Thoracic aorta (tissue), 2 donors: ENCODE results near the gene CRYBG1. TPM values are rescaled to one million over a fixed set of nuclear protein-coding genes. Genes with fewer than 3 reads are reported as not detected.

Experiments used
- ATAC-seq: fragments of 150-250 bp; one replicate; pipeline ENCODE4 v1.8.0; 2017; ENCODE audit warnings: low read depth; ENCODE audit not compliant: insufficient number of reproducible peaks, low FRiP score
- DNase-seq: peaks from one replicate; pipeline ENCODE4 v3.0.0-alpha.2; 2020; ENCODE audit warnings: low spot score
- H3K27ac ChIP-seq, 2 donors: fragments of 200-600 bp; sonication (generic); 1 replicate in 1 of 2; 2 replicates in 1 of 2; pipeline ENCODE4 v1.5.1; 2016; ENCODE audit warnings: mild to moderate bottlenecking in 2 of 2, moderate library complexity in 2 of 2
- H3K27me3 ChIP-seq: fragments of 200-600 bp; sonication (generic); replicated peaks from 2 replicates; pipeline ENCODE4 v1.6.0; 2016; ENCODE audit warnings: mild to moderate bottlenecking; ENCODE audit not compliant: insufficient read depth
- H3K36me3 ChIP-seq: fragments of 200-600 bp; sonication (generic); one replicate; pipeline ENCODE4 v1.5.1; 2016
- H3K4me1 ChIP-seq, 2 donors: fragments of 200-600 bp; sonication (generic); 1 replicate in 1 of 2; 2 replicates in 1 of 2; pipeline versions ENCODE4 v1.5.1 to v1.6.0; 2016; ENCODE audit warnings: low read depth in 2 of 2, mild to moderate bottlenecking in 1 of 2; ENCODE audit not compliant: control insufficient read depth in 1 of 2
- H3K4me3 ChIP-seq: fragments of 200-600 bp; sonication (generic); 2 replicates; pipeline ENCODE4 v1.5.1; 2016; ENCODE audit warnings: mild to moderate bottlenecking
- H3K9me3 ChIP-seq: fragments of 200-600 bp; sonication (generic); 2 replicates; pipeline ENCODE4 v1.5.1; 2016
- CTCF ChIP-seq: fragments of 200-600 bp; sonication (generic); IDR thresholded peaks from one replicate; pipeline ENCODE4 v1.5.1; 2019; ENCODE audit warnings: antibody characterized with exemption
- total RNA-seq, 2 donors: library from RNA; depleted of rRNA; stranded (reverse); fragments of >200 nt; gene quantifications; one replicate each; pipeline versions ENCODE4 v1.1.0 to v1.2.3, GENCODE V29; 2016

Gene CRYBG1
- total RNA-seq, 2 donors from 2014 or later = 3.2 to 7.2 TPM

- Histone ChIP-seq H3K36me3 (no peaks in the 10 kb centered on the region), H3K27ac (no peak overlapping the region), H3K4me3 (no peak overlapping the region), H3K9me3 (no peaks in the 10 kb centered on the region), H3K27me3 (no peaks in the 10 kb centered on the region), H3K4me1 (no peaks in the 10 kb centered on the region)
- no peak for TF ChIP-seq CTCF
- DNase-seq (no peak), ATAC-seq (no peak)
Measured at GRCh38 chr6:106477146-106477545, 116.6 kb downstream of the CRYBG1 start.

DNA sequence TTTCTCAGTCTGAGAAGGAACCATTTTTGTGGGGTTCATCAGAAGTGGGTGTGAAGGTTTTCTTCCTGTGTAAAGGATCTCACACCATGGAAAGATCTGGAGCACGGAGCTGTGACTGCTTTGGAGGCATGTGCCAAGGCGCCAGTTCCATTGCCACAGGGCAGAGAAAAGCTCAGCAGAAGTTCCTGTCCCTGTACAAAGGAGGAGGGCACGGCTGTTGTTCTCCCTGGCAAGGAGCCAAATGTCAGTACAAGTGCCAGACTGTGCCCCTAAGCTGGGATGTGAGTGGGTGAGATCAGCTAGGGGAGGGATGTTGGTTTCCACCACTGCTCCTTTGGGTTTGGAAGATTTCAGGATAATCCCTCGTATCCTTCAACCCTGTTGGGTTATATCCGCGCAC is 117.3 kb downstream of the CRYBG1 start:
- DNase-seq (no peak), ATAC-seq (no peak)
- Histone ChIP-seq H3K4me1 (no peaks in the 10 kb centered on the region), H3K27me3 (no peaks in the 10 kb centered on the region), H3K27ac (no peak overlapping the region), H3K36me3 (no peaks in the 10 kb centered on the region), H3K9me3 (no peaks in the 10 kb centered on the region), H3K4me3 (no peak overlapping the region)
- TF ChIP-seq CTCF = no peak

- no peak for DNase-seq
- no peaks in the 10 kb centered on the region for H3K4me1 ChIP-seq
- no peak for ATAC-seq
Measured at GRCh38 chr6:106486236-106486635, 125.7 kb downstream of the CRYBG1 start.

GRCh38 chr6:106488494-106489370 is 128.2 kb downstream of the CRYBG1 start:
- TF ChIP-seq CTCF = no peak
- Histone ChIP-seq H3K36me3 (no peaks in the 10 kb centered on the region), H3K27me3 (no peaks in the 10 kb centered on the region), H3K27ac (no peak overlapping the region), H3K4me1 (no peaks in the 10 kb centered on the region), H3K9me3 (no peaks in the 10 kb centered on the region), H3K4me3 (no peak overlapping the region)
- no peak for DNase-seq
- ATAC-seq = no peak

More at GRCh38 chr6:106486236-106486635, 125.7 kb downstream of the CRYBG1 start:
- H3K27me3 ChIP-seq = no peaks in the 10 kb centered on the region
- no peak for TF ChIP-seq CTCF
- H3K36me3 ChIP-seq = no peaks in the 10 kb centered on the region
- H3K27ac ChIP-seq = no peak overlapping the region
- no peak overlapping the region for H3K4me3 ChIP-seq
- H3K9me3 ChIP-seq = no peaks in the 10 kb centered on the region

DNA sequence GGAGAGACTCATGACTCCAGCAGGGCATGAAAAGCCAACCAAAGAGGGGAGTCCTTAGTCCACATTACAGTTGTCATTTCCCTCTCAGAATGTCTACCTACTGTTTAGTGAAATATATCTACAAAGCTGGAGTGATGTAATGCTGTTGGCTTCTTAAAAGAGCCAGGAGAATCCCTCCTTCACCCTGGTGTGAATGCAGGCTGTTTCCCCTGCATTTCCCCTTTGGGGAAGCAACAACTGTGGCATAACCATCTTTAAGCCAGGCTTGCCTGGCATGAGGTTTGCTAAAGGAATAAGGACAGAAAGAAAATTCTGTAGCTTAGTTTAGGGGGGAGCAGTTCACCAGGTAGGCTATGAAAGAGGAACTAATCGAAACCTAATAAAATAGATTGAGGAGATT is 129.5 kb downstream of the CRYBG1 start:
- ATAC-seq (no peak), DNase-seq (no peak)
- no peak for TF ChIP-seq CTCF
- no peaks in the 10 kb centered on the region for H3K4me1 ChIP-seq
- H3K27me3 ChIP-seq = no peaks in the 10 kb centered on the region
- H3K36me3 ChIP-seq = no peaks in the 10 kb centered on the region
- H3K27ac ChIP-seq = no peak overlapping the region
- H3K4me3 ChIP-seq = no peak overlapping the region
- no peaks in the 10 kb centered on the region for H3K9me3 ChIP-seq
